SK-N-SH (cell line): Measurements from ENCODE around the gene RAB38. TPM values are rescaled to one million over a fixed set of nuclear protein-coding genes. Genes with fewer than 3 reads are reported as not detected.

Experiments used
- CTCF ChIA-PET: fragments of 300-600, 350-600 bp; formaldehyde crosslinking; extraction: SDS; loops from one replicate; lab custom pipeline; 2021; lab: Yijun Ruan, JAX
- POLR2A ChIA-PET: fragments of 350-600 bp; sonication (Branson Sonifier 250); formaldehyde crosslinking; extraction: SDS; loops from one replicate; lab custom pipeline; 2020; ENCODE audit warnings: antibody characterized with exemption, inconsistent platforms; lab: Yijun Ruan, JAX
- DNase-seq: peaks from one replicate; pipeline ENCODE4 v3.0.0; 2012
- H2AFZ ChIP-seq: fragments of 200-600 bp; sonication (generic); 2 replicates; pipeline ENCODE4 v1.8.1; 2016; ENCODE audit warnings: antibody characterized with exemption, mild to moderate bottlenecking, low read depth
- H3F3A ChIP-seq: fragments of 200-600 bp; sonication (generic); replicated peaks from 2 replicates; pipeline ENCODE3; 2016; ENCODE audit warnings: antibody characterized with exemption, mild to moderate bottlenecking; ENCODE audit not compliant: insufficient read depth
- H3K27ac ChIP-seq, 2 experiments: fragments of 200-500 bp in 1 of 2; fragments of 200-600 bp in 1 of 2; sonication (Bioruptor generic) in 1 of 2; sonication (generic), shearing (Covaris generic) in 1 of 2; 2 replicates each; pipeline versions ENCODE4 v1.5.1 to v1.6.1; 2014 to 2016; ENCODE audit warnings: low read depth in 2 of 2, inconsistent platforms in 1 of 2, low read length in 1 of 2, mild to moderate bottlenecking in 1 of 2, mixed read lengths in 1 of 2
- H3K27me3 ChIP-seq: fragments of 200-600 bp; sonication (generic), shearing (Covaris generic); 2 replicates; pipeline ENCODE4 v1.6.1; 2016; ENCODE audit warnings: mixed run types; ENCODE audit not compliant: insufficient read depth
- H3K36me3 ChIP-seq, 2 experiments: fragments of 200-500 bp in 1 of 2; fragments of 200-600 bp in 1 of 2; sonication (Bioruptor generic) in 1 of 2; sonication (generic) in 1 of 2; replicated peaks in 1 of 2; 2 replicates each; pipeline versions ENCODE3 to v1.5.1; 2014 to 2016; ENCODE audit warnings: low read length in 1 of 2, mild to moderate bottlenecking in 1 of 2; ENCODE audit not compliant: insufficient read depth in 2 of 2, control insufficient read depth in 1 of 2
- H3K4me1 ChIP-seq, 2 experiments: fragments of 200-500 bp in 1 of 2; fragments of 200-600 bp in 1 of 2; sonication (Bioruptor generic) in 1 of 2; sonication (generic), shearing (Covaris generic) in 1 of 2; 2 replicates each; pipeline versions ENCODE4 v1.5.1 to v1.6.1; 2014 to 2016; ENCODE audit warnings: low read depth in 1 of 2, low read length in 1 of 2, mixed run types in 1 of 2; ENCODE audit not compliant: insufficient read depth in 2 of 2, control insufficient read depth in 1 of 2
- H3K4me2 ChIP-seq: fragments of 200-600 bp; sonication (generic), shearing (Covaris generic); 2 replicates; pipeline ENCODE4 v1.6.1; 2017; ENCODE audit warnings: mixed run types
- H3K4me3 ChIP-seq, 2 experiments: fragments of 200-500 bp in 1 of 2; fragments of 200-600 bp in 1 of 2; sonication (Bioruptor generic) in 1 of 2; sonication (generic), shearing (Covaris generic) in 1 of 2; 2 replicates each; pipeline versions ENCODE4 v1.5.1 to v1.8.1; 2014 to 2016; ENCODE audit warnings: low read depth in 2 of 2, inconsistent platforms in 1 of 2, low read length in 1 of 2, mild to moderate bottlenecking in 1 of 2, mixed read lengths in 1 of 2, moderate library complexity in 1 of 2
- H3K79me2 ChIP-seq: fragments of 200-600 bp; sonication (generic); 2 replicates; pipeline ENCODE4 v1.8.1; 2017; ENCODE audit warnings: mild to moderate bottlenecking; ENCODE audit not compliant: insufficient read depth
- H3K9ac ChIP-seq: fragments of 200-600 bp; sonication (generic); 2 replicates; pipeline ENCODE4 v1.6.1; 2017; ENCODE audit warnings: mixed run types
- H3K9me2 ChIP-seq: fragments of 200-600 bp; sonication (generic); 2 replicates; pipeline ENCODE4 v1.6.1; 2017; ENCODE audit warnings: mixed run types
- H3K9me3 ChIP-seq: fragments of 200-600 bp; sonication (generic); 2 replicates; pipeline ENCODE4 v1.6.1; 2017; ENCODE audit warnings: mixed run types, mild to moderate bottlenecking, moderate library complexity
- H4K20me1 ChIP-seq: fragments of 200-600 bp; sonication (generic); 2 replicates; pipeline ENCODE4 v1.6.1; 2017; ENCODE audit warnings: mild to moderate bottlenecking, mixed run types; ENCODE audit not compliant: insufficient read depth
- ELF1 ChIP-seq: IDR thresholded peaks from 2 replicates; pipeline ENCODE4 v1.4.0; 2012
- EZH2phosphoT487 ChIP-seq: fragments of 200-600 bp; sonication (generic); IDR thresholded peaks from 2 replicates; pipeline ENCODE4 v1.6.1; 2017; ENCODE audit warnings: low read depth, mixed run types, mild to moderate bottlenecking, antibody characterized with exemption, moderate library complexity, borderline replicate concordance
- FOSL2 ChIP-seq: IDR thresholded peaks from 2 replicates; pipeline ENCODE4 v1.4.0; 2012; ENCODE audit warnings: low read depth, mild to moderate bottlenecking, moderate library complexity, borderline replicate concordance
- GATA2 ChIP-seq: sonication (generic); formaldehyde crosslinking; IDR thresholded peaks from 2 replicates; pipeline ENCODE4 v1.5.0; 2020; ENCODE audit warnings: mild to moderate bottlenecking, missing genetic modification reagents
- MXI1 ChIP-seq: IDR thresholded peaks from 2 replicates; pipeline ENCODE4 v1.6.1; 2012; ENCODE audit warnings: mild to moderate bottlenecking, low read depth, low read length, improper control_type of control experiment
- NFIC ChIP-seq: IDR thresholded peaks from 2 replicates; pipeline ENCODE4 v1.4.0; 2012; ENCODE audit warnings: borderline replicate concordance
- NRF1 ChIP-seq: IDR thresholded peaks from 2 replicates; pipeline ENCODE4 v1.6.1; 2012; ENCODE audit warnings: low read depth, mild to moderate bottlenecking, low read length
- POLR2AphosphoS5 ChIP-seq: IDR thresholded peaks from 2 replicates; pipeline ENCODE4 v1.6.1; 2012; ENCODE audit warnings: low read depth, low read length
- RAD21 ChIP-seq: IDR thresholded peaks from 2 replicates; pipeline ENCODE4 v1.6.1; 2012; ENCODE audit warnings: mild to moderate bottlenecking, low read length
- RFX5 ChIP-seq: IDR thresholded peaks from 2 replicates; pipeline ENCODE4 v1.6.1; 2012; ENCODE audit warnings: mild to moderate bottlenecking, improper control_type of control experiment, low read length
- SIN3A ChIP-seq: IDR thresholded peaks from 2 replicates; pipeline ENCODE4 v1.6.1; 2012; ENCODE audit warnings: low read depth, mild to moderate bottlenecking, low read length, moderate library complexity, borderline replicate concordance
- SMC3 ChIP-seq: IDR thresholded peaks from 2 replicates; pipeline ENCODE4 v1.6.1; 2012; ENCODE audit warnings: low read depth, low read length, improper control_type of control experiment
- WGBS: methylation state at CpG from one replicate; pipeline ENCODE4 v1.1.6; 2017; ENCODE audit warnings: low lambda C conversion rate; 5-methylcytosine and 5-hydroxymethylcytosine counted together
- polyA plus RNA-seq, 3 experiments: library from polyadenylated mRNA; depleted of rRNA; stranded (reverse); fragments of >200 nt; gene quantifications; 2 replicates each; pipeline ENCODE4 v1.2.3, GENCODE V29; 2012
- TF ChIP-seq, protein P1 (sequence below): fragments of 150-350 bp; IDR thresholded peaks from 2 replicates; pipeline ENCODE4 v1.6.1; 2016; ENCODE audit warnings: mild to moderate bottlenecking, low read depth, low read length
- TF ChIP-seq, protein P2 (sequence below): IDR thresholded peaks from 2 replicates; pipeline ENCODE4 v1.4.0; 2012; ENCODE audit warnings: low read depth, borderline replicate concordance
- TF ChIP-seq, protein P3 (sequence below): fragments of 200-600 bp; sonication (generic); IDR thresholded peaks from 2 replicates; pipeline ENCODE4 v1.6.1; 2017; ENCODE audit warnings: antibody characterized with exemption, mild to moderate bottlenecking, moderate library complexity
- TF ChIP-seq, protein P4 (sequence below): IDR thresholded peaks from 2 replicates; pipeline ENCODE4 v1.4.0; 2012; ENCODE audit warnings: low read depth
- TF ChIP-seq, protein P5 (sequence below): IDR thresholded peaks from 2 replicates; pipeline ENCODE4 v1.4.0; 2012; ENCODE audit warnings: low read depth, borderline replicate concordance
- TF ChIP-seq, protein P6 (sequence below): IDR thresholded peaks from 2 replicates; pipeline ENCODE4 v1.6.1; 2012; ENCODE audit warnings: mild to moderate bottlenecking, low read depth, low read length, moderate library complexity
- TF ChIP-seq, protein P7 (sequence below): IDR thresholded peaks from 2 replicates; pipeline ENCODE4; 2012

RAB38 gene
- polyA plus RNA-seq, 1 of the 3 experiments (the other 2 are of a cell fraction), result 0.66 TPM

DNA sequence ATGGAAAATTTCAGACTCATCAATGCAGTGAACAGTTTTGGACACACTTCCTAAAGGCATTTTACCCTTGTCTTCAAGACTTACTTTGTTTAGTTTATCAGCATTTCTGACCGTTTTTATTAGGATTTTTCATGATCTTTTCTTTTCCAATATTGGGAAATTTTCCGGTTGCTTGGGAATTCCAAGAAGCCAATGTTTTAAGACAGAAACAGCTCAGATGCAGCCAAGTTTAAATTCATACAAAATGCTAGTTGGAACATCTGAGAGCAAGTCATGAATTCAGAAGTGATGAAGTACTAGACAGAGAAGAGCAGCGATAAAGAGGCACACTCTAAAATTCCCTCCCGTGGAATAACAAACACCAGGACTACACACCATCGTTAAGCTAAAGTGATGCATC is 68.6 kb downstream of the RAB38 start:
- H3K4me1 ChIP-seq, result no peaks in the 10 kb centered on the region
- ChIA-PET POLR2A (no interaction called here), CTCF (interaction anchor here (1.3 kb wide), 1 partner anchor 90 kb away, joined by 3 read pairs; no protein-coding TSS in a partner anchor)
- H3K79me2 ChIP-seq, result no peaks in the 10 kb centered on the region
- 40% methylated on average over 5 of the region's 5 CpGs for WGBS
- H3F3A ChIP-seq, result no peaks in the 10 kb centered on the region
- H4K20me1 ChIP-seq, result no peaks in the 10 kb centered on the region
- H3K9ac ChIP-seq, result no peak overlapping the region
- no peaks in the 10 kb centered on the region for H3K9me3 ChIP-seq
- no peaks in the 10 kb centered on the region for H3K36me3 ChIP-seq
- no peaks in the 10 kb centered on the region for H3K9me2 ChIP-seq
- H3K4me2 ChIP-seq, result no peak overlapping the region
- no peak overlapping the region for H2AFZ ChIP-seq
- no peak overlapping the region for H3K27ac ChIP-seq
- DNase-seq, result no peak
- no peak for TF ChIP-seq SMC3
- TF ChIP-seq MXI1, result no peak
- TF ChIP-seq POLR2AphosphoS5, result no peak
- TF ChIP-seq, protein P1, sequence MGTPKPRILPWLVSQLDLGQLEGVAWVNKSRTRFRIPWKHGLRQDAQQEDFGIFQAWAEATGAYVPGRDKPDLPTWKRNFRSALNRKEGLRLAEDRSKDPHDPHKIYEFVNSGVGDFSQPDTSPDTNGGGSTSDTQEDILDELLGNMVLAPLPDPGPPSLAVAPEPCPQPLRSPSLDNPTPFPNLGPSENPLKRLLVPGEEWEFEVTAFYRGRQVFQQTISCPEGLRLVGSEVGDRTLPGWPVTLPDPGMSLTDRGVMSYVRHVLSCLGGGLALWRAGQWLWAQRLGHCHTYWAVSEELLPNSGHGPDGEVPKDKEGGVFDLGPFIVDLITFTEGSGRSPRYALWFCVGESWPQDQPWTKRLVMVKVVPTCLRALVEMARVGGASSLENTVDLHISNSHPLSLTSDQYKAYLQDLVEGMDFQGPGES, result no peak
- TF ChIP-seq, protein P2, sequence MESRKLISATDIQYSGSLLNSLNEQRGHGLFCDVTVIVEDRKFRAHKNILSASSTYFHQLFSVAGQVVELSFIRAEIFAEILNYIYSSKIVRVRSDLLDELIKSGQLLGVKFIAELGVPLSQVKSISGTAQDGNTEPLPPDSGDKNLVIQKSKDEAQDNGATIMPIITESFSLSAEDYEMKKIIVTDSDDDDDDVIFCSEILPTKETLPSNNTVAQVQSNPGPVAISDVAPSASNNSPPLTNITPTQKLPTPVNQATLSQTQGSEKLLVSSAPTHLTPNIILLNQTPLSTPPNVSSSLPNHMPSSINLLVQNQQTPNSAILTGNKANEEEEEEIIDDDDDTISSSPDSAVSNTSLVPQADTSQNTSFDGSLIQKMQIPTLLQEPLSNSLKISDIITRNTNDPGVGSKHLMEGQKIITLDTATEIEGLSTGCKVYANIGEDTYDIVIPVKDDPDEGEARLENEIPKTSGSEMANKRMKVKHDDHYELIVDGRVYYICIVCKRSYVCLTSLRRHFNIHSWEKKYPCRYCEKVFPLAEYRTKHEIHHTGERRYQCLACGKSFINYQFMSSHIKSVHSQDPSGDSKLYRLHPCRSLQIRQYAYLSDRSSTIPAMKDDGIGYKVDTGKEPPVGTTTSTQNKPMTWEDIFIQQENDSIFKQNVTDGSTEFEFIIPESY, result no peak
- TF ChIP-seq, protein P3, sequence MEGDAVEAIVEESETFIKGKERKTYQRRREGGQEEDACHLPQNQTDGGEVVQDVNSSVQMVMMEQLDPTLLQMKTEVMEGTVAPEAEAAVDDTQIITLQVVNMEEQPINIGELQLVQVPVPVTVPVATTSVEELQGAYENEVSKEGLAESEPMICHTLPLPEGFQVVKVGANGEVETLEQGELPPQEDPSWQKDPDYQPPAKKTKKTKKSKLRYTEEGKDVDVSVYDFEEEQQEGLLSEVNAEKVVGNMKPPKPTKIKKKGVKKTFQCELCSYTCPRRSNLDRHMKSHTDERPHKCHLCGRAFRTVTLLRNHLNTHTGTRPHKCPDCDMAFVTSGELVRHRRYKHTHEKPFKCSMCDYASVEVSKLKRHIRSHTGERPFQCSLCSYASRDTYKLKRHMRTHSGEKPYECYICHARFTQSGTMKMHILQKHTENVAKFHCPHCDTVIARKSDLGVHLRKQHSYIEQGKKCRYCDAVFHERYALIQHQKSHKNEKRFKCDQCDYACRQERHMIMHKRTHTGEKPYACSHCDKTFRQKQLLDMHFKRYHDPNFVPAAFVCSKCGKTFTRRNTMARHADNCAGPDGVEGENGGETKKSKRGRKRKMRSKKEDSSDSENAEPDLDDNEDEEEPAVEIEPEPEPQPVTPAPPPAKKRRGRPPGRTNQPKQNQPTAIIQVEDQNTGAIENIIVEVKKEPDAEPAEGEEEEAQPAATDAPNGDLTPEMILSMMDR, result no peak
- TF ChIP-seq, protein P4, sequence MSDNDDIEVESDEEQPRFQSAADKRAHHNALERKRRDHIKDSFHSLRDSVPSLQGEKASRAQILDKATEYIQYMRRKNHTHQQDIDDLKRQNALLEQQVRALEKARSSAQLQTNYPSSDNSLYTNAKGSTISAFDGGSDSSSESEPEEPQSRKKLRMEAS, result no peak
- no peak for TF ChIP-seq RAD21
- TF ChIP-seq, protein P5, sequence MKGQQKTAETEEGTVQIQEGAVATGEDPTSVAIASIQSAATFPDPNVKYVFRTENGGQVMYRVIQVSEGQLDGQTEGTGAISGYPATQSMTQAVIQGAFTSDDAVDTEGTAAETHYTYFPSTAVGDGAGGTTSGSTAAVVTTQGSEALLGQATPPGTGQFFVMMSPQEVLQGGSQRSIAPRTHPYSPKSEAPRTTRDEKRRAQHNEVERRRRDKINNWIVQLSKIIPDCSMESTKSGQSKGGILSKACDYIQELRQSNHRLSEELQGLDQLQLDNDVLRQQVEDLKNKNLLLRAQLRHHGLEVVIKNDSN, result no peak
- no peak for TF ChIP-seq FOSL2
- TF ChIP-seq NRF1, result no peak
- TF ChIP-seq, protein P6, sequence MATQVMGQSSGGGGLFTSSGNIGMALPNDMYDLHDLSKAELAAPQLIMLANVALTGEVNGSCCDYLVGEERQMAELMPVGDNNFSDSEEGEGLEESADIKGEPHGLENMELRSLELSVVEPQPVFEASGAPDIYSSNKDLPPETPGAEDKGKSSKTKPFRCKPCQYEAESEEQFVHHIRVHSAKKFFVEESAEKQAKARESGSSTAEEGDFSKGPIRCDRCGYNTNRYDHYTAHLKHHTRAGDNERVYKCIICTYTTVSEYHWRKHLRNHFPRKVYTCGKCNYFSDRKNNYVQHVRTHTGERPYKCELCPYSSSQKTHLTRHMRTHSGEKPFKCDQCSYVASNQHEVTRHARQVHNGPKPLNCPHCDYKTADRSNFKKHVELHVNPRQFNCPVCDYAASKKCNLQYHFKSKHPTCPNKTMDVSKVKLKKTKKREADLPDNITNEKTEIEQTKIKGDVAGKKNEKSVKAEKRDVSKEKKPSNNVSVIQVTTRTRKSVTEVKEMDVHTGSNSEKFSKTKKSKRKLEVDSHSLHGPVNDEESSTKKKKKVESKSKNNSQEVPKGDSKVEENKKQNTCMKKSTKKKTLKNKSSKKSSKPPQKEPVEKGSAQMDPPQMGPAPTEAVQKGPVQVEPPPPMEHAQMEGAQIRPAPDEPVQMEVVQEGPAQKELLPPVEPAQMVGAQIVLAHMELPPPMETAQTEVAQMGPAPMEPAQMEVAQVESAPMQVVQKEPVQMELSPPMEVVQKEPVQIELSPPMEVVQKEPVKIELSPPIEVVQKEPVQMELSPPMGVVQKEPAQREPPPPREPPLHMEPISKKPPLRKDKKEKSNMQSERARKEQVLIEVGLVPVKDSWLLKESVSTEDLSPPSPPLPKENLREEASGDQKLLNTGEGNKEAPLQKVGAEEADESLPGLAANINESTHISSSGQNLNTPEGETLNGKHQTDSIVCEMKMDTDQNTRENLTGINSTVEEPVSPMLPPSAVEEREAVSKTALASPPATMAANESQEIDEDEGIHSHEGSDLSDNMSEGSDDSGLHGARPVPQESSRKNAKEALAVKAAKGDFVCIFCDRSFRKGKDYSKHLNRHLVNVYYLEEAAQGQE, result no peak
- no peak for TF ChIP-seq ELF1
- TF ChIP-seq RFX5, result no peak
- no peak for TF ChIP-seq NFIC
- no peak for TF ChIP-seq GATA2 (CRISPR knock-in tag)
- TF ChIP-seq EZH2phosphoT487, result no peak
- TF ChIP-seq, protein P7, sequence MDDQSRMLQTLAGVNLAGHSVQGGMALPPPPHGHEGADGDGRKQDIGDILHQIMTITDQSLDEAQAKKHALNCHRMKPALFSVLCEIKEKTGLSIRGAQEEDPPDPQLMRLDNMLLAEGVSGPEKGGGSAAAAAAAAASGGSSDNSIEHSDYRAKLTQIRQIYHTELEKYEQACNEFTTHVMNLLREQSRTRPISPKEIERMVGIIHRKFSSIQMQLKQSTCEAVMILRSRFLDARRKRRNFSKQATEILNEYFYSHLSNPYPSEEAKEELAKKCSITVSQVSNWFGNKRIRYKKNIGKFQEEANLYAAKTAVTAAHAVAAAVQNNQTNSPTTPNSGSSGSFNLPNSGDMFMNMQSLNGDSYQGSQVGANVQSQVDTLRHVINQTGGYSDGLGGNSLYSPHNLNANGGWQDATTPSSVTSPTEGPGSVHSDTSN, result no peak
- TF ChIP-seq SIN3A, result no peak
- no peak overlapping the region for H3K4me3 ChIP-seq
- H3K27me3 ChIP-seq, result no peaks in the 10 kb centered on the region
